IMR-90 (cell line): ENCODE data around the gene PLCG2.

Experiments
- BHLHE40 ChIP-seq: fragments of 150-350 bp; IDR thresholded peaks from 2 replicates; pipeline ENCODE4 v1.6.1; 2016; ENCODE audit warnings: mild to moderate bottlenecking, low read depth, low read length
- MAZ ChIP-seq: IDR thresholded peaks from 2 replicates; pipeline ENCODE4 v1.6.1; 2012; ENCODE audit warnings: low read depth, mild to moderate bottlenecking, low read length, improper control_type of control experiment, moderate library complexity, borderline replicate concordance

DNA sequence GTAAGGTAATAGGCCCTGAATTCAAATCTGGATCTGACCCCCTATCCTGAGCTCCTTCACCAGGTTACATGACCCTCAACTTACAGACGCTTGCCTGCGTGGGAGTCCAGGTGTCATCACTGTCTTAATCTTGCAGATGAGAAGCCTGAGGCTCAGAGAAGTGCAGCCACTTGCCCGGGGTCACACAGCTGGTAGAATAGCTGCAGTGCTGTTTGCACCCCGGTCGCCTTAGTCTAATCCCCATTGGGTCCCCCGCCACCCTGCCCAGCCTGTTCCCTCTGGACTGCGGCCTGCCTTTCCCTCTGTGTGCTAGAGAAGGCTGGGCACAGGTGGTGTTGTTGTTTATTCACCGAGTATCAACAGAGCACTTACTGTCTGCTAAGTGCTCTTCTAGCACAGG lies 125.2 kb downstream of the PLCG2 start:
- no peak for TF ChIP-seq MAZ
- no peak for TF ChIP-seq BHLHE40
